ENCODE measurements around the gene ANKRD53. TPM values are rescaled to one million over a fixed set of nuclear protein-coding genes. Genes with fewer than 3 reads are reported as not detected.
A peak's percentile ranks its signal among the peaks of the same experiment; 100 is the strongest.
"Not testable (repeated sequence)": the region's sequence is repeated elsewhere in the genome, so short reads cannot be mapped to it uniquely, and the experiment has no call there.

ANKRD53 gene
- total RNA-seq, 2 experiments from 2014 or later = not detected

DNA sequence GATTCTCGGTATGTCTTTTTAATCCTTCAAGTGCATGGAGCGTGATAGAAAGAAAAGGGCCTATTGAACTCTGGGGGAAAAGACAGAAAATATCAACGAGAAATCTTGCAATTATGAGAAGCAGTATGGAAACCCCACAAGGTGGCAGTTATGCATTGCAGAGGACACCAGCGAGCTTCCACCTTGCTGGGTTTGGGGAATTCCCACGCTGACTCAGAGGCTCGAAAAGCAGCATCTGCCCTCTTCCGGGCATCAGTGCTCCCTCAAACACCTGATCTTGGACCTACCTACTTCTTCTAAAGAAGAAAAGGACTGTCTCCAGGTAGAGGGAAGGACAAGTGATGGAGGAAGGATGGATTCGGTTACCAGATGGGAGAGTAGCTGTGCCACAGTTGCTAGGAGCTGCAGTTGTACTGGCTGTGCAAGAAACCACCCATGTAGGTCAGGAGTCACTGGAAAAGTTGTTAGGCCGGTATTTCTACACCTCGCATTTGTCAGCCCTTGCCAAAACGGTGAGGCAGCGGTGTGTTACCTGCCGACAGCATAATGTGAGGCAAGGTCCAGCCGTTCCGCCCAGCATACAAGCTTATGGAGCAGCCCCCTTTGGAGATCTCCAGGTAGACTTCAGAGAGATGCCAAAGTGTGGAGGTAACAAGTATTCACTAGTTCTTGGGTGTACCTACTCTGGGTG lies 45.3 kb downstream of the ANKRD53 start:
- H3K9me3 Mint-ChIP-seq; H3K36me3 Mint-ChIP-seq (ENCODE audit: low read depth); H3K27me3 Mint-ChIP-seq; H3K4me3 Mint-ChIP-seq; intact Hi-C loops (cut with micrococcal nuclease); ATAC-seq: not testable (repeated sequence)
- Mint-ChIP-seq H3K4me1 (ENCODE audit: low read depth) (peaks cover 12% of the 10 kb centered on the region), H3K27ac (peak overlapping the region; percentile 55)
- ChIA-PET POLR2A (interaction anchor here (1.3 kb wide), 1 partner anchor 487 kb away, joined by 3 read pairs; no protein-coding TSS in a partner anchor), CTCF (interaction anchor here (1.2 to 3.2 kb wide), 6 partner anchors 22 to 487 kb away, joined by 3 to 13 read pairs (median 4); no protein-coding TSS in a partner anchor)
- peak; percentile 86 for DNase-seq
- TF ChIP-seq, protein P1, sequence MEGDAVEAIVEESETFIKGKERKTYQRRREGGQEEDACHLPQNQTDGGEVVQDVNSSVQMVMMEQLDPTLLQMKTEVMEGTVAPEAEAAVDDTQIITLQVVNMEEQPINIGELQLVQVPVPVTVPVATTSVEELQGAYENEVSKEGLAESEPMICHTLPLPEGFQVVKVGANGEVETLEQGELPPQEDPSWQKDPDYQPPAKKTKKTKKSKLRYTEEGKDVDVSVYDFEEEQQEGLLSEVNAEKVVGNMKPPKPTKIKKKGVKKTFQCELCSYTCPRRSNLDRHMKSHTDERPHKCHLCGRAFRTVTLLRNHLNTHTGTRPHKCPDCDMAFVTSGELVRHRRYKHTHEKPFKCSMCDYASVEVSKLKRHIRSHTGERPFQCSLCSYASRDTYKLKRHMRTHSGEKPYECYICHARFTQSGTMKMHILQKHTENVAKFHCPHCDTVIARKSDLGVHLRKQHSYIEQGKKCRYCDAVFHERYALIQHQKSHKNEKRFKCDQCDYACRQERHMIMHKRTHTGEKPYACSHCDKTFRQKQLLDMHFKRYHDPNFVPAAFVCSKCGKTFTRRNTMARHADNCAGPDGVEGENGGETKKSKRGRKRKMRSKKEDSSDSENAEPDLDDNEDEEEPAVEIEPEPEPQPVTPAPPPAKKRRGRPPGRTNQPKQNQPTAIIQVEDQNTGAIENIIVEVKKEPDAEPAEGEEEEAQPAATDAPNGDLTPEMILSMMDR (IDR thresholded peaks at IDR 0.05) = peak; percentile 42

Other genes starting within 250 kb of the ANKRD53 start
- 10 to 100 TPM; 24.5 to 26.3 TPM for gene ADD2, start 210.4 kb upstream of the ANKRD53 start, total RNA-seq
- not detected for gene FIGLA, start 188.0 kb upstream of the ANKRD53 start, total RNA-seq
- gene CLEC4F, start 158.0 kb upstream of the ANKRD53 start, total RNA-seq = not detected
- not detected for gene CD207, start 142.8 kb upstream of the ANKRD53 start, total RNA-seq
- gene VAX2, start 78.1 kb upstream of the ANKRD53 start, total RNA-seq = not detected
- gene ATP6V1B1, start 42.7 kb upstream of the ANKRD53 start, total RNA-seq = not detected
- 10 to 100 TPM; 38.8 to 39.9 TPM for gene TEX261, start 16.2 kb downstream of the ANKRD53 start, total RNA-seq
- gene NAGK, start 90.0 kb downstream of the ANKRD53 start, total RNA-seq = 10 to 100 TPM; 33.6 to 38.7 TPM
- 10 to 100 TPM; 13.8 to 14.0 TPM for gene MCEE, start 151.6 kb downstream of the ANKRD53 start, total RNA-seq
- 10 to 100 TPM; 41.7 to 47.0 TPM for gene MPHOSPH10, start 152.0 kb downstream of the ANKRD53 start, total RNA-seq
- gene PAIP2B, start 248.5 kb downstream of the ANKRD53 start, total RNA-seq = 1 to 10 TPM; 3.1 to 3.4 TPM